PC-3 (cell line): Measurements from ENCODE around the gene BMP7.

Experiments used
- CTCF ChIP-seq: fragments of 300-600 bp; sonication (generic); conservative IDR thresholded peaks from 2 replicates; pipeline ENCODE4 v1.5.1; 2017; ENCODE audit warnings: antibody characterized with exemption, low read depth, mild to moderate bottlenecking, low read length
- EZH2 ChIP-seq: fragments of 300-600 bp; sonication (generic); IDR thresholded peaks from one replicate; pipeline ENCODE4 v1.6.1; 2017; ENCODE audit warnings: antibody characterized with exemption, mild to moderate bottlenecking, low read length; ENCODE audit not compliant: unreplicated experiment
- EZH2phosphoT487 ChIP-seq: fragments of 300-600 bp; sonication (generic); IDR thresholded peaks from 2 replicates; pipeline ENCODE4 v1.6.1; 2018; ENCODE audit warnings: mild to moderate bottlenecking, antibody characterized with exemption, low read length, borderline replicate concordance

GRCh38 chr20:57183457-57184009, 82.9 kb downstream of the BMP7 start:
- TF ChIP-seq CTCF (no peak), EZH2 (no peak), EZH2phosphoT487 (no peak)
